Testis (tissue), 2 donors: ENCODE measurements around the gene TIMM13.

ENCODE experiments used
- CTCF ChIP-seq, 3 experiments: fragments of 450-650 bp in 2 of 3; fragments of 200-600 bp in 1 of 3; sonication (generic) in 1 of 3; IDR thresholded peaks; one replicate each; pipeline ENCODE4 v1.5.1; 2016 to 2019; ENCODE audit warnings: antibody characterized with exemption in 3 of 3, mild to moderate bottlenecking in 2 of 3, moderate library complexity in 1 of 3
- POLR2A ChIP-seq: fragments of 450-650 bp; IDR thresholded peaks from one replicate; pipeline ENCODE4 v1.6.1; 2017; ENCODE audit warnings: antibody characterized with exemption, mild to moderate bottlenecking, moderate library complexity

DNA sequence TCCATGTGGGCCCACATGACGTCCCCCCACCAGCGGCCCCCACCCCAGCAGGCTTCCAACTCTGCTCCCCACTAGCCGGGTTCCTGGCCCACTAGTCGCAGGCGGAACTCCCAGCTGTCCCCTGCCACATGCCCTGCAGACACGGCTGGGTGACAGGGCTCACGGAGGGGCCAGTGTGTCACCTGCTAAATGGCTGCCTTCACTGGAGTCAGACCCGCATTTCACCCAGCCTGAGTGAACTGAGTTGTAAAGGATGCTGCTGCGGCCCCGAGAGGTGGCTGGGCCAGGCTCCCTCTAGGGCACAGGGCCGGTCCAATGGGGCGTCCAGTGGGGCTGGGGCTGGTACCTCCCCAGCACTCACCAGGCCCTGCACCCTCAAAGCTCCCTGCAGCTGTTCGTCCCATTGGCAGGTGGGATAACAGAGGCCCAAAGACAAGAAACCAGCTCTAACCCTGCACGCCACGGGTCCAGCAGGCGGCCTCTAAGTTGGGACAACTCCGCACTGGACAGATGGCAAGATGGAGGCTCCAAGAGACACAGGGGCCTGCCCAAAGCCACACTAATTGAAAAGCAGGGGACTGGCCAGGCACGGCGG lies 26.1 kb upstream of the TIMM13 start:
- no peak for TF ChIP-seq POLR2A
- no peak for TF ChIP-seq CTCF (IDR thresholded peaks at IDR 0.05)
